ENCODE results near the gene ITIH1. TPM values are rescaled to one million over a fixed set of nuclear protein-coding genes. Genes with fewer than 3 reads are reported as not detected.

Gene ITIH1
- total RNA-seq, 3 donors from 2014 or later (not counting 1 experiment from before 2014, with no cell fraction given): 0.56 TPM; not detected in 2

DNA sequence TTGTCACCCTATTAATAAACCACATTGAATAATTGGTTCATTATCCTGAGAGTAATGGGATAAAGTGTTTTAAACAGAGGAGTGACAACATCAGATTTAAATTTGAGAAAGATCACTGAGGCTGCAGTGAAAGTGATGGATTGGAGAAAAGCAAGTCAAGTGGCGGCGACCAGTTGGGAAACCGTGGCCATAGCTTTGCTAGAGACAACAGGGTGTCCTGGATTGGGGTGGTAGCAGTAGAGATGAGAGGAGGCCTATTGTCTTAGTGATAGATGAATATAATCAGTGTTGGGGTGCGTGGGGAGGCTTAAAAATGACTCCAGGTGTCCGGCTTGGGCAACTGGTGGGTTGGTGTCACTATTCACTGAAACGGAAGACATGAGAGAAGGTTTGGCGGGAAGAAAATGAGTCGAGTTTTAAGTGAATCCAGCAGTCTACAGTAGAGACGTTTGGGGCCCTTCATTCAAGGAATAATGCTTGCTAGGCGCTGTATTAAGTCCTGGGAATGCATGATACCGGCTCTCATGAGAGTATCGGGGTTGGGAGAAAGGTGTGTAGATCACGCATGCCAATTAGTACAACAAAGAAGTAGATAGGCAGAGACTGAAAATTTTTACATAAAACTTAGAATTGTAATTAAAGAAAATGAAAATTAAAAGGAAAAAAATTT lies 7.5 kb upstream of the ITIH1 start:
- Mint-ChIP-seq H3K4me3 (peak overlapping the region; percentile 97), H3K9me3 (no peaks in the 10 kb centered on the region), H3K4me1 (peaks cover 24 to 25% of the 10 kb centered on the region in 2 donors), H3K36me3 (no peaks in the 10 kb centered on the region), H3K27me3 (ENCODE audit: low read depth in 2 of 2) (no peaks in the 10 kb centered on the region), H3K27ac (peak overlapping the region; percentile 64 to 91)
- ATAC-seq: no peak
- Histone ChIP-seq H3K4me1 (ENCODE audit: control insufficient read depth, insufficient read depth, low read length) (peaks cover 15% of the 10 kb centered on the region), H3K27ac (ENCODE audit: low read length) (no peak overlapping the region), H3K9me3 (ENCODE audit: control insufficient read depth, insufficient read depth, low read length) (no peaks in the 10 kb centered on the region), H3K27me3 (ENCODE audit: control insufficient read depth, insufficient read depth, low read length) (no peaks in the 10 kb centered on the region), H3K36me3 (ENCODE audit: control insufficient read depth, insufficient read depth, low read length) (peaks cover 17% of the 10 kb centered on the region), H3K4me3 (ENCODE audit: low read length) (peak overlapping the region; percentile 47)
- intact Hi-C loops (cut with micrococcal nuclease): no loop called here
- peak in 1 of 2 donors; percentile 15 for DNase-seq
- WGBS (ENCODE audit: insufficient coverage): 32% methylated on average over 13 of the region's 13 CpGs
- TF ChIP-seq, protein P1, sequence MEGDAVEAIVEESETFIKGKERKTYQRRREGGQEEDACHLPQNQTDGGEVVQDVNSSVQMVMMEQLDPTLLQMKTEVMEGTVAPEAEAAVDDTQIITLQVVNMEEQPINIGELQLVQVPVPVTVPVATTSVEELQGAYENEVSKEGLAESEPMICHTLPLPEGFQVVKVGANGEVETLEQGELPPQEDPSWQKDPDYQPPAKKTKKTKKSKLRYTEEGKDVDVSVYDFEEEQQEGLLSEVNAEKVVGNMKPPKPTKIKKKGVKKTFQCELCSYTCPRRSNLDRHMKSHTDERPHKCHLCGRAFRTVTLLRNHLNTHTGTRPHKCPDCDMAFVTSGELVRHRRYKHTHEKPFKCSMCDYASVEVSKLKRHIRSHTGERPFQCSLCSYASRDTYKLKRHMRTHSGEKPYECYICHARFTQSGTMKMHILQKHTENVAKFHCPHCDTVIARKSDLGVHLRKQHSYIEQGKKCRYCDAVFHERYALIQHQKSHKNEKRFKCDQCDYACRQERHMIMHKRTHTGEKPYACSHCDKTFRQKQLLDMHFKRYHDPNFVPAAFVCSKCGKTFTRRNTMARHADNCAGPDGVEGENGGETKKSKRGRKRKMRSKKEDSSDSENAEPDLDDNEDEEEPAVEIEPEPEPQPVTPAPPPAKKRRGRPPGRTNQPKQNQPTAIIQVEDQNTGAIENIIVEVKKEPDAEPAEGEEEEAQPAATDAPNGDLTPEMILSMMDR (IDR thresholded peaks at IDR 0.05): no peak

GRCh38 chr3:52770496-52771333 lies 6.7 kb upstream of the ITIH1 start, which contains the start of gene NEK4:
TSS of gene NEK4 (minus strand) at chr3:52770940. CDS start at chr3:52770746, 194 bp downstream.
- peak within 1 kb of the TSS; percentile 47 for H3K4me3 ChIP-seq (ENCODE audit: low read length)

DNA sequence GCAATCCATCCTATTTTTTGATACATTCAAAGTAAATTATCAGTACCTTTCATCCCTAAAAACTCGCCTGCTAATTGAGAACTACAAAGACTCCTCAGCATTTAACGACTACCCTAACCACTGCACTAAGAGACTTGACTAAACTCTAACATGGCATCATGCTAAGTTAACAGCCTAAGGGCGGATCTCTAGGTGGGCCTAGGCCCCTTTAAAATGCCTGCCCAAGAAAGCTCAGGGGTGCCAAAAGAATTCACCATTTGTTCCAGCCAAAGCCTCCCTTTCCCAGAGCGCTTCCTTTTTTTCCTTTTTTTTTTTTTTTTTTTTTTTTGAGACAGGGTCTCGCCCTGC lies 6.1 kb upstream of the ITIH1 start:
- no peaks in the 10 kb centered on the region for H3K27me3 Mint-ChIP-seq (ENCODE audit: low read depth in 2 of 2)
- intact Hi-C loops (cut with micrococcal nuclease): no loop called here
- H3K4me3 Mint-ChIP-seq: peak overlapping the region; percentile 97
- H3K36me3 Mint-ChIP-seq: no peaks in the 10 kb centered on the region
- peaks cover 6% of the 10 kb centered on the region for H3K36me3 ChIP-seq (ENCODE audit: control insufficient read depth, insufficient read depth, low read length)
- H3K9me3 ChIP-seq (ENCODE audit: control insufficient read depth, insufficient read depth, low read length): no peaks in the 10 kb centered on the region
- H3K27me3 ChIP-seq (ENCODE audit: control insufficient read depth, insufficient read depth, low read length): no peaks in the 10 kb centered on the region
- H3K9me3 Mint-ChIP-seq: no peaks in the 10 kb centered on the region
- H3K27ac Mint-ChIP-seq: peak overlapping the region; percentile 90 to 91
- TF ChIP-seq, protein P1 (IDR thresholded peaks at IDR 0.05): no peak
- WGBS (ENCODE audit: insufficient coverage): 72% methylated on average over 5 of the region's 5 CpGs
- peak in 1 of 3 donors; percentile 6 for ATAC-seq
- H3K4me3 ChIP-seq (ENCODE audit: low read length): peak overlapping the region; percentile 47
- H3K27ac ChIP-seq (ENCODE audit: low read length): peak overlapping the region; percentile 50
- peaks cover 15% of the 10 kb centered on the region for H3K4me1 ChIP-seq (ENCODE audit: control insufficient read depth, insufficient read depth, low read length)
- no peak for DNase-seq
- peaks cover 24 to 25% of the 10 kb centered on the region in 2 donors for H3K4me1 Mint-ChIP-seq

More at GRCh38 chr3:52770496-52771333, 6.7 kb upstream of the ITIH1 start, which contains the start of gene NEK4:
- ATAC-seq: peak; percentile 95 to 97 (median 96)
- Mint-ChIP-seq H3K27ac (peak within 1 kb of the TSS; percentile 90 to 91), H3K4me1 (peaks cover 24 to 25% of the 10 kb centered on the region in 2 donors), H3K27me3 (ENCODE audit: low read depth in 2 of 2) (no peaks in the 10 kb centered on the region), H3K9me3 (no peaks in the 10 kb centered on the region), H3K36me3 (no peaks in the 10 kb centered on the region), H3K4me3 (peak within 1 kb of the TSS; percentile 97)
- Histone ChIP-seq H3K27ac (ENCODE audit: low read length) (peak within 1 kb of the TSS; percentile 50), H3K4me1 (ENCODE audit: control insufficient read depth, insufficient read depth, low read length) (peaks cover 15% of the 10 kb centered on the region), H3K36me3 (ENCODE audit: control insufficient read depth, insufficient read depth, low read length) (peaks cover 11% of the 10 kb centered on the region), H3K27me3 (ENCODE audit: control insufficient read depth, insufficient read depth, low read length) (no peaks in the 10 kb centered on the region), H3K9me3 (ENCODE audit: control insufficient read depth, insufficient read depth, low read length) (no peaks in the 10 kb centered on the region)
- intact Hi-C loops (cut with micrococcal nuclease): no loop called here
- under 1% methylated on average over 67 of the region's 67 CpGs for WGBS (ENCODE audit: insufficient coverage)
- TF ChIP-seq, protein P1 (IDR thresholded peaks at IDR 0.05): no peak
- peak; percentile 77 to 91 for DNase-seq
